ENCODE data around the gene MPP4.

DNA sequence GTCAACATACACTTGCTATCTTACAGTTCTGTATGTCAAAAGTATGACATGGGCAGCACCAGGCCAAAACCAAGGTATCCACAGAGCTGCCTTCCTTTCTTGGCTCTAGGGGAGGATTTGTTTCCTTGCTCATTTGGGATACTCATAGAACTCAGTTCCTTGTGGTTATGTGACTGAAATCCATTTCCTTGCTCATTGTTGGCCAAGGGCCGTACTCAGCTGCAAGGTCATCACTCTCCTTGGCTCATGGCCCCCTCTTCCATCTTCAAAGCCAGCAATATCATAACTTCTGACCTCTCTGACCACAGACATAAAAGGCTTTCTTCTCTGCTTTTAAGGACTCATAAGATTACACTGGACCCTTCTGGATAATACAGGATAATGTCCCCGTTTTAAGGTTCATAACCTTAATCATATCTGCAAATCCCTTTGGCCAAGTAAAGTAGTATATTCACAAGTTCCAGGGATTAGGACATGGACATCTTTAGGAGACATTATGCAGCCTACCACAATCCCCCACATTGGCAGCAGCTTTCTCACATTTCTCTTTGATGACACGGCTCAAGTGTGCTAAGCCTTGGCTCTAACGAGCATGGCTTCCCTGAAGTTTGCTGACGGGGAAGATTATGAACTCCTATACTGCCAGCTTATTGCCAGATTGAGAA, 76.0 kb downstream of the MPP4 start:
- no peak for TF ChIP-seq TAF1 (IDR thresholded peaks at IDR 0.05; ENCODE audit: borderline replicate concordance, low read depth, low read length)
- no peak for TF ChIP-seq CTCF (IDR thresholded peaks at IDR 0.05 in 2 of 3, conservative IDR thresholded peaks at IDR 0.05 in 1 of 3; ENCODE audit: control insufficient read depth in 2 of 3, extremely low read depth in 1 of 3, insufficient read depth in 1 of 3, low read depth in 3 of 3, low read length in 3 of 3)
- no peak for TF ChIP-seq EP300 (IDR thresholded peaks at IDR 0.05; ENCODE audit: borderline replicate concordance in 1 of 2, control insufficient read depth in 1 of 2, low read depth in 2 of 2, low read length in 2 of 2)
- TF ChIP-seq ZNF274 (IDR thresholded peaks at IDR 0.05; ENCODE audit: insufficient read depth, insufficient read length) = no peak
- no peak for TF ChIP-seq FOXM1 (IDR thresholded peaks at IDR 0.05; ENCODE audit: low read depth, low read length)
- TF ChIP-seq GABPA (IDR thresholded peaks at IDR 0.05; ENCODE audit: low read depth) = no peak
